Tibial nerve (tissue), 4 donors: ENCODE measurements around the gene FOXQ1. TPM values are rescaled to one million over a fixed set of nuclear protein-coding genes. Genes with fewer than 3 reads are reported as not detected.

ENCODE experiments used
- DNase-seq, 2 donors: peaks; one replicate each; pipeline ENCODE4 v3.0.0-alpha.2; 2019; ENCODE audit warnings: low spot score in 2 of 2
- H3K27ac ChIP-seq, 4 donors: fragments of 200-600 bp; sonication (generic) in 3 of 4; one replicate each; pipeline ENCODE4 v1.5.1; 2017 to 2019; ENCODE audit warnings: mild to moderate bottlenecking in 1 of 4
- H3K27me3 ChIP-seq, 2 donors: fragments of 200-600 bp; sonication (generic) in 1 of 2; one replicate each; pipeline versions ENCODE4 v1.5.1 to v1.6.0; 2017 to 2019
- H3K36me3 ChIP-seq, 3 donors: fragments of 200-600 bp; sonication (generic); one replicate each; pipeline ENCODE4 v1.5.1; 2018 to 2019
- H3K4me1 ChIP-seq, 4 donors: fragments of 200-600 bp; sonication (generic) in 3 of 4; one replicate each; pipeline ENCODE4 v1.5.1; 2017 to 2019
- H3K4me3 ChIP-seq, 4 donors: fragments of 200-600 bp; sonication (generic) in 3 of 4; one replicate each; pipeline ENCODE4 v1.5.1; 2017 to 2019; ENCODE audit warnings: mild to moderate bottlenecking in 1 of 4, moderate library complexity in 1 of 4
- H3K9me3 ChIP-seq, 4 donors: fragments of 200-600 bp; sonication (generic) in 3 of 4; one replicate each; pipeline ENCODE4 v1.5.1; 2017 to 2019
- EP300 ChIP-seq, 2 donors: sonication (generic); formaldehyde crosslinking; IDR thresholded peaks; one replicate each; pipeline ENCODE4 v1.6.1; 2017; ENCODE audit warnings: antibody characterized with exemption in 2 of 2, mild to moderate bottlenecking in 1 of 2
- POLR2A ChIP-seq, 2 donors: fragments of 450-650 bp; IDR thresholded peaks; one replicate each; pipeline ENCODE4 v1.6.1; 2017; ENCODE audit warnings: antibody characterized with exemption in 2 of 2, mild to moderate bottlenecking in 2 of 2, moderate library complexity in 2 of 2
- WGBS, 2 donors: methylation state at CpG; one replicate each; pipeline ENCODE4 v1.1.5; 2018; 5-methylcytosine and 5-hydroxymethylcytosine counted together
- total RNA-seq, 4 donors: library from RNA; depleted of rRNA; stranded (reverse); fragments of >200 nt; gene quantifications; one replicate each; pipeline ENCODE4 v1.1.0, GENCODE V29; 2016
- TF ChIP-seq, protein P1 (sequence below), 5 experiments: fragments of 200-600 bp in 3 of 5; fragments of 450-650 bp in 2 of 5; sonication (generic) in 3 of 5; IDR thresholded peaks; one replicate each; pipeline ENCODE4 v1.5.1; 2016 to 2019; ENCODE audit warnings: antibody characterized with exemption in 5 of 5, mild to moderate bottlenecking in 3 of 5, moderate library complexity in 2 of 5

Gene FOXQ1, protein sequence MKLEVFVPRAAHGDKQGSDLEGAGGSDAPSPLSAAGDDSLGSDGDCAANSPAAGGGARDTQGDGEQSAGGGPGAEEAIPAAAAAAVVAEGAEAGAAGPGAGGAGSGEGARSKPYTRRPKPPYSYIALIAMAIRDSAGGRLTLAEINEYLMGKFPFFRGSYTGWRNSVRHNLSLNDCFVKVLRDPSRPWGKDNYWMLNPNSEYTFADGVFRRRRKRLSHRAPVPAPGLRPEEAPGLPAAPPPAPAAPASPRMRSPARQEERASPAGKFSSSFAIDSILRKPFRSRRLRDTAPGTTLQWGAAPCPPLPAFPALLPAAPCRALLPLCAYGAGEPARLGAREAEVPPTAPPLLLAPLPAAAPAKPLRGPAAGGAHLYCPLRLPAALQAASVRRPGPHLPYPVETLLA
- under 1 TPM in 2 of 4 donors, not detected in 2; 0.21 to 0.59 TPM for total RNA-seq

DNA sequence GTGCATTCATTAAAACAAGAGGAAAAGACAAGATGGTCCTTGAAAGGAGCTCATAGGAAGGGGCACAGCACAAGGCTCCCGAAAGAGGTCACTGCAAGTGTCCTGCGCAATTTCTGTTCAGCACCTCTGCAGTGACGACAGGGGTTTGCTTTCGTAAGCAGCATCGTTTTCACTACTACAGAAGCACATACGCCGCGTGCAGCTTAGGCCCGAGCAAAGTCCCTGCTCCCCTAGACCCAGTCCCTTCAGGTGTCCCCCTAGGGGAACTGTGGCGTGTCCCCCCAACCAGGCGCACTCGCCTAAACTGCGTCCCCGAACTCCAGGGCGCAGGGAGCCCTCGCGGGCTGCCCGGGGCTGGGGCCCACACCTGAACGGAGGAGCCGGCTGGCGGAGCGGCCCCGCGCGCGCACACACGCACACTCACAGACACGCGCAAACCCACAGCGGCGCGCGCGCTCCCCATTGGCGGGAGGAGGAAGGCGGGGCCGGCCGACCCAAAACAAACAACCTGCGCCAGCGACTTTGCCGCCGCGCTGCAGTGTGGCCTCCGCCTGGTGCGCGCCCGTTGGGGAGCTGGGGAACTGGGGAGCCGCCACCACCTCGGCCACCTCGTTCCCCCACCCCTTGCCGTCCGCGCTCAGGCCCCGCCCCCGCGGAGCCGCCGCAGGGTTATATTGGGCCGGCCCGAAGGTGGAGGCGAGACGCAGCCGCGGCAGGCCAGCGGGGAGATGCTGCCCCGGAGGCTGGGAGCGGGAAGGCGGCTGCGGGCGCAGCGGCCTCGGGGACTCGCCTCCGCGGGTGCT is at the start of gene FOXQ1:
FOXQ1 (plus strand) TSS at position 699 of the 803 bp plus-strand sequence. CDS start 607 bp downstream, outside the sequence.
- Histone ChIP-seq H3K4me1 (peaks cover 0 to 46% (median 19%) of the 10 kb centered on the region in 4 donors), H3K9me3 (no peaks in the 10 kb centered on the region), H3K27me3 (peaks cover 6 to 82% of the 10 kb centered on the region in 2 donors), H3K27ac (no peak within 1 kb of the TSS), H3K36me3 (no peaks in the 10 kb centered on the region), H3K4me3 (peak within 1 kb of the TSS; percentile 0 to 43 (median 29))
- no peak for DNase-seq
- TF ChIP-seq EP300 (IDR thresholded peaks at IDR 0.05) (no peak), POLR2A (IDR thresholded peaks at IDR 0.05) (no peak)
- TF ChIP-seq, protein P1, sequence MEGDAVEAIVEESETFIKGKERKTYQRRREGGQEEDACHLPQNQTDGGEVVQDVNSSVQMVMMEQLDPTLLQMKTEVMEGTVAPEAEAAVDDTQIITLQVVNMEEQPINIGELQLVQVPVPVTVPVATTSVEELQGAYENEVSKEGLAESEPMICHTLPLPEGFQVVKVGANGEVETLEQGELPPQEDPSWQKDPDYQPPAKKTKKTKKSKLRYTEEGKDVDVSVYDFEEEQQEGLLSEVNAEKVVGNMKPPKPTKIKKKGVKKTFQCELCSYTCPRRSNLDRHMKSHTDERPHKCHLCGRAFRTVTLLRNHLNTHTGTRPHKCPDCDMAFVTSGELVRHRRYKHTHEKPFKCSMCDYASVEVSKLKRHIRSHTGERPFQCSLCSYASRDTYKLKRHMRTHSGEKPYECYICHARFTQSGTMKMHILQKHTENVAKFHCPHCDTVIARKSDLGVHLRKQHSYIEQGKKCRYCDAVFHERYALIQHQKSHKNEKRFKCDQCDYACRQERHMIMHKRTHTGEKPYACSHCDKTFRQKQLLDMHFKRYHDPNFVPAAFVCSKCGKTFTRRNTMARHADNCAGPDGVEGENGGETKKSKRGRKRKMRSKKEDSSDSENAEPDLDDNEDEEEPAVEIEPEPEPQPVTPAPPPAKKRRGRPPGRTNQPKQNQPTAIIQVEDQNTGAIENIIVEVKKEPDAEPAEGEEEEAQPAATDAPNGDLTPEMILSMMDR (IDR thresholded peaks at IDR 0.05), result no peak
- 1 to 2% methylated on average over 17 to 45 of the region's 75 CpGs for whole genome bisulfite sequencing, 2 donors

DNA sequence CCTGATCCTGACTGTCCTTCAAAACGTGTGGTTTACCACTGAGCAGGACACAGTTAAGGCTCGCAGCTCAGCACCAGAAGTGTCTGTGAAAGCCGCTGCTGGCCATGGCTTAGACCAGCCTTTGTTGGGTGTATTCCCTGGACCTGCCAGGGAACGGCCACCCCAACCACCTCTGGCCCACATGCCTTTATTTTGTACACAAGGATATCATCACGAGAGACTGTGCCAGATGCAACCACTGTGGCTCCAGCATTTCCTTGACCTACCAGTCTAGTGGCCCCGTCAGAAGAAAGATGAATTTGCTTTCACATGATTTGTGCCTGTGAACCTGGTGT is 49.2 kb upstream of the FOXQ1 start:
- WGBS, 2 donors, result 85% methylated on average over 6 of the region's 6 CpGs
- TF ChIP-seq EP300 (IDR thresholded peaks at IDR 0.05), result no peak
- TF ChIP-seq, protein P1 (IDR thresholded peaks at IDR 0.05), result no peak
- TF ChIP-seq POLR2A (IDR thresholded peaks at IDR 0.05), result no peak
- Histone ChIP-seq H3K36me3 (no peaks in the 10 kb centered on the region), H3K4me3 (no peak overlapping the region), H3K9me3 (no peaks in the 10 kb centered on the region), H3K4me1 (no peaks in the 10 kb centered on the region), H3K27me3 (no peaks in the 10 kb centered on the region), H3K27ac (no peak overlapping the region)
- no peak for DNase-seq

DNA sequence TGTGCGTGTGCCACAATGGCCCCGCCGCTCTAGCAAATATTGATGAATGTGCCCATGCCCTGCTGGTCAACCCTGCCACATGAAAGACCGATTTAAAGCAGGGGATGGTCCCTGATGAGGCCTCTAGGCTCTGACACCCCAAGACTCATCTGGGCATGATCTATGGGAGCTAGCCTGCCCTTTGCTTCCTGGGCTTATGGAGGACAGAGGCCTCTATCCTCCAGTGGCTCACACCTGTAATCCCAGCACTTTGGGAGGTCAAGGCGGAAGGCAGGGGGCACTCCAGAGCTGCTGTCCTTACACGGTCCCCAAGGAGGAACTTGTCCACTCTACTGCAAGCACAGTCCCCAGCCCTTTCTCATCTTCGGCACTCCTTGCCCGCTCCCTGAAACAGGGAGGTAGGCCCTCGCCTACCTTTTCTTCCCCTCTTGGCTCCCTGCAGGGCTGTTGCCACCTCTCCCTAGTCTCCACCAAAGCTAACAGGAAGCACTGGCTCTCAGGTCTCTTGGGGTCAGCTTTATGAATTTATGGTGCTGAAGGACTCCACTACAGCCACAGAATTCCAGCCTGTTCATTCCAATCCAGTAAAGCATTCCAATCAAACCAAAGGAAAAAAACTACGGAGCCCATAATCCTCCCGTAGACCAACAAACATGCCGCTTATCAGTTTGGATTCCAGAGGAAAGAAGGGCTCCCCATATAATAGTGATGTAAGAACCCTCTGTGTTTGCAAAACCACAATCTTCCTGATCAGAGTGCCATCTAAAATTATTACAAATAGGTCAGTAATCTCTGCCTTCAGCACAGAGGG is 48.7 kb upstream of the FOXQ1 start:
- Histone ChIP-seq H3K27me3 (no peaks in the 10 kb centered on the region), H3K27ac (no peak overlapping the region), H3K36me3 (no peaks in the 10 kb centered on the region), H3K9me3 (no peaks in the 10 kb centered on the region), H3K4me3 (no peak overlapping the region), H3K4me1 (no peaks in the 10 kb centered on the region)
- no peak for DNase-seq
- 77 to 79% methylated on average over 12 of the region's 12 CpGs for WGBS, 2 donors
- no peak for TF ChIP-seq EP300 (IDR thresholded peaks at IDR 0.05)
- TF ChIP-seq, protein P1 (IDR thresholded peaks at IDR 0.05), result no peak
- no peak for TF ChIP-seq POLR2A (IDR thresholded peaks at IDR 0.05)

DNA sequence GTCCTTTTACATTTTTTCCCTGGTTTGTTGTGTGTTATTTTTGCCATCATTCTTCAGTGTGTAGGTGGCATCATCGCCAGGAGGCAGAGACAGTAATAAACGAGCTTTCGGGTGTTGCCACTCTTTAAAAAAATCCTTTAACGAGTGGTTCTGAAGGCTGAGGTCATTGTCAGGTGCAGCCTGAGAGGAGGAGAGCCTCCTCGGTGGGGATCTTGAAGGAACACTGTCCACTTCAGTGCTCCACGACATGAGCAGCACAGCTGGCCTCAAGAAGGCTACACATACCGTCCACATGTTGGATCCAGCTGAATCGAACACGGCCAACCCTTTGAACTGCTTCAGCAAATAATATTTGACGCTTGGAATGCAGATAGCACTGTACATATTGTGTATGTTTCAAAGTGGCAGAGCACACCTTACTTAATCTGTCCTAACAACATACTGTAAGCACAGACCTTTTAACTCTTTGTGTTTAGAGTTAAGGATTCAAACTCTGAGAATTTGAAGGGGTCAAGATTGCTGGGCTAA is 48.0 kb upstream of the FOXQ1 start:
- Histone ChIP-seq H3K27ac (no peak overlapping the region), H3K9me3 (no peaks in the 10 kb centered on the region), H3K27me3 (no peaks in the 10 kb centered on the region), H3K4me3 (no peak overlapping the region), H3K4me1 (no peaks in the 10 kb centered on the region), H3K36me3 (no peaks in the 10 kb centered on the region)
- DNase-seq, result no peak
- WGBS, 2 donors, result 80% methylated on average over 10 of the region's 10 CpGs
- TF ChIP-seq, protein P1 (IDR thresholded peaks at IDR 0.05), result no peak
- TF ChIP-seq EP300 (IDR thresholded peaks at IDR 0.05) (no peak), POLR2A (IDR thresholded peaks at IDR 0.05) (no peak)
